Chondrocyte (in vitro differentiated cells): ENCODE results near the gene CADM2. TPM values are rescaled to one million over a fixed set of nuclear protein-coding genes. Genes with fewer than 3 reads are reported as not detected.

Experiments
- DNase-seq: peaks from one replicate; pipeline ENCODE4 v3.0.0; 2021; ENCODE audit warnings: mixed read lengths, low spot score
- H3K27ac Mint-ChIP-seq: one replicate; pipeline ENCODE4 v1.8.0; 2021; ENCODE audit warnings: mild to moderate bottlenecking, moderate library complexity, mixed read lengths; ENCODE audit not compliant: unreplicated experiment
- H3K27me3 Mint-ChIP-seq: 2 replicates; pipeline ENCODE4 v1.8.0; 2021; ENCODE audit warnings: low read depth, mixed read lengths
- H3K36me3 Mint-ChIP-seq: 2 replicates; pipeline ENCODE4 v1.8.0; 2021; ENCODE audit warnings: low read depth, mixed read lengths
- H3K4me1 Mint-ChIP-seq: 2 replicates; pipeline ENCODE4 v1.8.0; 2021; ENCODE audit warnings: low read depth, mild to moderate bottlenecking, mixed read lengths
- H3K4me3 Mint-ChIP-seq: one replicate; pipeline ENCODE4 v1.8.0; 2021; ENCODE audit warnings: mild to moderate bottlenecking, moderate library complexity, mixed read lengths; ENCODE audit not compliant: unreplicated experiment
- H3K9me3 Mint-ChIP-seq: 2 replicates; pipeline ENCODE4 v1.8.0; 2021; ENCODE audit warnings: low read depth, mixed read lengths
- CTCF ChIP-seq: fragments of 200-600 bp; sonication (generic); IDR thresholded peaks from 2 replicates; pipeline ENCODE4 v1.5.0; 2021; ENCODE audit warnings: antibody characterized with exemption, mild to moderate bottlenecking, moderate library complexity
- total RNA-seq: library from RNA; stranded (reverse); gene quantifications from 3 replicates; pipeline ENCODE4 v1.2.1, GENCODE V29; 2021

Gene CADM2
- total RNA-seq, 1 donor from 2014 or later: 1.1 TPM

GRCh38 chr3:85567071-85567676 lies 608.4 kb downstream of the CADM2 start:
- Mint-ChIP-seq H3K27me3 (no peaks in the 10 kb centered on the region), H3K4me1 (peaks cover 5% of the 10 kb centered on the region), H3K4me3 (no peak overlapping the region), H3K27ac (no peak overlapping the region), H3K36me3 (no peaks in the 10 kb centered on the region), H3K9me3 (no peaks in the 10 kb centered on the region)
- peak; percentile 91 for TF ChIP-seq CTCF
- DNase-seq: no peak

GRCh38 chr3:85570819-85571218 lies 612.0 kb downstream of the CADM2 start:
- peaks cover 26% of the 10 kb centered on the region for H3K4me1 Mint-ChIP-seq
- H3K27me3 Mint-ChIP-seq: no peaks in the 10 kb centered on the region
- no peak for DNase-seq
- H3K27ac Mint-ChIP-seq: no peak overlapping the region
- no peak for TF ChIP-seq CTCF
- no peak overlapping the region for H3K4me3 Mint-ChIP-seq
- no peaks in the 10 kb centered on the region for H3K9me3 Mint-ChIP-seq
- no peaks in the 10 kb centered on the region for H3K36me3 Mint-ChIP-seq

GRCh38 chr3:85571835-85572234 lies 613.0 kb downstream of the CADM2 start:
- Mint-ChIP-seq H3K4me3 (no peak overlapping the region), H3K36me3 (no peaks in the 10 kb centered on the region)

GRCh38 chr3:85572426-85572825 lies 613.6 kb downstream of the CADM2 start:
- no peaks in the 10 kb centered on the region for H3K27me3 Mint-ChIP-seq
- H3K27ac Mint-ChIP-seq: peak overlapping the region; percentile 28
- no peak for DNase-seq
- H3K9me3 Mint-ChIP-seq: peaks cover 3% of the 10 kb centered on the region
- no peak overlapping the region for H3K4me3 Mint-ChIP-seq
- TF ChIP-seq CTCF: no peak
- no peaks in the 10 kb centered on the region for H3K36me3 Mint-ChIP-seq
- peaks cover 26% of the 10 kb centered on the region for H3K4me1 Mint-ChIP-seq

More at GRCh38 chr3:85571835-85572234, 613.0 kb downstream of the CADM2 start:
- Mint-ChIP-seq H3K27me3 (no peaks in the 10 kb centered on the region), H3K27ac (no peak overlapping the region), H3K4me1 (peaks cover 26% of the 10 kb centered on the region), H3K9me3 (peaks cover 3% of the 10 kb centered on the region)
- no peak for DNase-seq
- no peak for TF ChIP-seq CTCF

DNA sequence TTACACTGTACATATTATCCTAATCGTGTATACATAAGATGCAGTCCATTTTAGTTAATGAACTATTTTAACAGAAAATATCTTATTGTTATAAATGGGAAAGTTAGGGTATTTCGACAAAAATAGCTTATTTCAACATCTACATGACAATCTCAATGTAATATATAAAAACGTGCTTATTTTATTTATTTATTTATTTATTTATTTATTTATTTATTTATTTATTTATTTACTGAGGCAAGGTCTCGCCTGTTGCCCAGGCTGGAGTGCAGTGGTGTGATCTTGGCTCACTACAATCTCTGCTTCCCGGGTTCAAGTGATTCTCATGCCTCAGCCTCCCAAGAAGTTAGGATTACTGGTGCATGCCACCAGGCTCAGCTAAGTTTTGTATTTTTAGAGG lies 614.2 kb downstream of the CADM2 start:
- no peak for DNase-seq
- Mint-ChIP-seq H3K27me3 (no peaks in the 10 kb centered on the region), H3K36me3 (no peaks in the 10 kb centered on the region), H3K9me3 (peaks cover 3% of the 10 kb centered on the region), H3K4me1 (peaks cover 26% of the 10 kb centered on the region), H3K27ac (no peak overlapping the region), H3K4me3 (no peak overlapping the region)
- no peak for TF ChIP-seq CTCF
